Stomach (tissue), 9 donors: Measurements from ENCODE around the gene ERC2. TPM values are rescaled to one million over a fixed set of nuclear protein-coding genes. Genes with fewer than 3 reads are reported as not detected.

Experiments
- DNase-seq, 2 donors: peaks; one replicate each; pipeline versions ENCODE4 v3.0.0 to v3.0.0-alpha.2; 2013 to 2019
- H3K27ac ChIP-seq, 5 donors: fragments of 200-600 bp in 4 of 5; sonication (generic) in 4 of 5; one replicate each; pipeline ENCODE4 v1.5.1; 2013 to 2019; ENCODE audit warnings: mild to moderate bottlenecking in 1 of 5, moderate library complexity in 1 of 5
- H3K27me3 ChIP-seq, 3 donors: fragments of 200-600 bp; sonication (generic); one replicate each; pipeline ENCODE4 v1.5.1; 2017 to 2019; ENCODE audit warnings: mixed run types in 1 of 3
- H3K36me3 ChIP-seq, 4 donors: fragments of 200-600 bp; sonication (generic); 1 replicate in 3 of 4; 2 replicates in 1 of 4; pipeline ENCODE4 v1.5.1; 2016 to 2019
- H3K4me1 ChIP-seq, 4 donors: fragments of 200-600 bp; sonication (generic); one replicate each; pipeline ENCODE4 v1.5.1; 2016 to 2019
- H3K4me3 ChIP-seq, 4 donors: fragments of 200-600 bp; sonication (generic) in 3 of 4; one replicate each; pipeline ENCODE4 v1.5.1; 2016 to 2019; ENCODE audit warnings: mild to moderate bottlenecking in 1 of 4
- H3K9me3 ChIP-seq, 4 donors: fragments of 200-600 bp; sonication (generic); one replicate each; pipeline ENCODE4 v1.5.1; 2016 to 2019
- EP300 ChIP-seq: sonication (generic); formaldehyde crosslinking; IDR thresholded peaks from one replicate; pipeline ENCODE4 v1.6.1; 2017; ENCODE audit warnings: antibody characterized with exemption
- POLR2A ChIP-seq, 4 donors: fragments of 450-650 bp; IDR thresholded peaks; one replicate each; pipeline ENCODE4 v1.6.1; 2016; ENCODE audit warnings: antibody characterized with exemption in 4 of 4, control low read depth in 2 of 4, mild to moderate bottlenecking in 1 of 4, moderate library complexity in 1 of 4
- POLR2AphosphoS5 ChIP-seq, 3 donors: sonication (generic); formaldehyde crosslinking; IDR thresholded peaks; one replicate each; pipeline ENCODE4 v1.6.1; 2016; ENCODE audit warnings: antibody characterized with exemption in 3 of 3
- WGBS, 5 donors: extraction: QIAGEN DNeasy Blood & Tissue Kit in 3 of 5; methylation state at CpG; one replicate each; pipeline versions ENCODE4 v1.1.5 to v1.1.7; 2013 to 2018; 5-methylcytosine and 5-hydroxymethylcytosine counted together
- intact Hi-C: fragments of 100-400 bp; cut with DNase I; formaldehyde crosslinking; loops from one replicate; pipeline ENCODE4 v1.15.1; 2023; ENCODE audit warnings: low total_unique reads
- polyA plus RNA-seq, 3 donors: library from polyadenylated mRNA; stranded (reverse); fragments of 200-250 nt; gene quantifications; one replicate each; pipeline ENCODE4 v1.2.3, GENCODE V29; 2013
- total RNA-seq, 5 donors: library from RNA; depleted of rRNA; stranded (reverse); fragments of >200 nt; gene quantifications; one replicate each; pipeline versions ENCODE4 v1.1.0 to v1.2.3, GENCODE V29; 2014 to 2016
- TF ChIP-seq, protein P1 (sequence below), 7 experiments: fragments of 450-650 bp in 4 of 7; fragments of 200-600 bp in 3 of 7; sonication (generic) in 3 of 7; IDR thresholded peaks; one replicate each; pipeline ENCODE4 v1.5.1; 2016 to 2019; ENCODE audit warnings: antibody characterized with exemption in 7 of 7, control low read depth in 2 of 7, mild to moderate bottlenecking in 1 of 7
- donor health status: healthy with polysubstance abuse.
- donor health status: Bipolar disorder and iron deficiency.
- donor health status: healthy.

Gene ERC2
- total and polyA plus RNA-seq, 8 donors = 0.43 to 3.1 (median 1.3) TPM; not detected in 2

DNA sequence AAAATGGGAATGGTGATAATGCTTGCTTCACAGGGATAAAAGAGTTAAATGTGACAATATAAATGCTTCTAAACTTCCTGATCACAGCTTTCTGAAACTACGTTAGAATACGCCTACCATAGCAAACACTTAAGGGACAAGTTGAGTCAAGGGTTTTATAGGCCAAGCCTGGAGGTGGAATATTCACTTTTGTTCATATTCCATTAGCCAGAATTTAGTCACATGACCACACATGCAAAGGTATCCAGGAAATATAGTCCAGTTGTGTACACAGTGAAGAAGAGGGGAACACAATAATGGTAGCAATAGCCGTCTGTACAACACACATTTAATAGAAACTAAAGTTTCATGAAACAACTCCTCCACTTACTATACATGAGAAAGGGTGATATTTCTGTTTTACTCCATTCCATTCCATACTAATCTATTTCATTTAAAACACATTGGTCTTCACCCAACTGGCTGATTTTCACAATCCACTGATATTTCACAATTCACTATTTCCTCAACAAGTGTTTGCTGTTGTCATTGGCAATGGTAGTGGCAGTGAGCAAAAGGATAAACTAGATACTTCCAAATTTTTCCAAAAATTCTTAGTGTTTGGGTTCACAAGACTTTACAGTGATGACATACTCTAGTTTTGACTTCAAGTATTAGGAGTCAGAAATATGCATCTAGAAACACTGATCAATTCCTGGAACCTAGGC lies 270.9 kb downstream of the ERC2 start:
- no peak for DNase-seq
- intact Hi-C loops = no loop called here
- TF ChIP-seq, protein P1, sequence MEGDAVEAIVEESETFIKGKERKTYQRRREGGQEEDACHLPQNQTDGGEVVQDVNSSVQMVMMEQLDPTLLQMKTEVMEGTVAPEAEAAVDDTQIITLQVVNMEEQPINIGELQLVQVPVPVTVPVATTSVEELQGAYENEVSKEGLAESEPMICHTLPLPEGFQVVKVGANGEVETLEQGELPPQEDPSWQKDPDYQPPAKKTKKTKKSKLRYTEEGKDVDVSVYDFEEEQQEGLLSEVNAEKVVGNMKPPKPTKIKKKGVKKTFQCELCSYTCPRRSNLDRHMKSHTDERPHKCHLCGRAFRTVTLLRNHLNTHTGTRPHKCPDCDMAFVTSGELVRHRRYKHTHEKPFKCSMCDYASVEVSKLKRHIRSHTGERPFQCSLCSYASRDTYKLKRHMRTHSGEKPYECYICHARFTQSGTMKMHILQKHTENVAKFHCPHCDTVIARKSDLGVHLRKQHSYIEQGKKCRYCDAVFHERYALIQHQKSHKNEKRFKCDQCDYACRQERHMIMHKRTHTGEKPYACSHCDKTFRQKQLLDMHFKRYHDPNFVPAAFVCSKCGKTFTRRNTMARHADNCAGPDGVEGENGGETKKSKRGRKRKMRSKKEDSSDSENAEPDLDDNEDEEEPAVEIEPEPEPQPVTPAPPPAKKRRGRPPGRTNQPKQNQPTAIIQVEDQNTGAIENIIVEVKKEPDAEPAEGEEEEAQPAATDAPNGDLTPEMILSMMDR (IDR thresholded peaks at IDR 0.05) = no peak
- TF ChIP-seq EP300 (no peak), POLR2AphosphoS5 (IDR thresholded peaks at IDR 0.05) (no peak), POLR2A (IDR thresholded peaks at IDR 0.05) (no peak)

DNA sequence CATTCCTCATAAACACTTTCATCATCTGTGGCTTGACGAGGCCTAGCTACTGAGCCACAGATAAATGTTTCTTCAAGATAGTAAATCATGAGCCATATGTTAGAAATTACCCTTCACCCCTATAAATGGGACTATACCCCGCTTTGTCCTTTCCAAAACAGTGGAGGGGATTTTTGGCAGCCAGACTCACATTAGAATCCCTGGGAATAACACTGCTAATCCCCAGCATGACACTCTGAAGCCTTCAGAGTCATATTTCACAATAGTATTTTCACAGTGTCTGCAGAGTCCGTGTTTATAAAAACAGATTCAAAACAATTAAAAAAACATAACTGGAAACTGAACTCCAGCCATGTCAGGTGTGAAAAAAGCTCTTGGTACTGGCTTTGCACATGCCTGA lies 271.6 kb downstream of the ERC2 start:
- H3K4me3 ChIP-seq = no peak overlapping the region
- no peaks in the 10 kb centered on the region for H3K27me3 ChIP-seq
- no peaks in the 10 kb centered on the region for H3K36me3 ChIP-seq
- TF ChIP-seq EP300 (no peak), POLR2A (IDR thresholded peaks at IDR 0.05) (no peak), POLR2AphosphoS5 (IDR thresholded peaks at IDR 0.05) (no peak)
- TF ChIP-seq, protein P1 (IDR thresholded peaks at IDR 0.05) = no peak
- peak in 1 of 2 donors; percentile 10 for DNase-seq
- 60 to 76% (median 63%) methylated on average over 3 of the region's 3 CpGs for WGBS, 5 donors
- no peak overlapping the region for H3K27ac ChIP-seq
- H3K9me3 ChIP-seq = no peaks in the 10 kb centered on the region
- intact Hi-C loops = no loop called here
- H3K4me1 ChIP-seq = no peaks in the 10 kb centered on the region

More for the DNA sequence above, 270.9 kb downstream of the ERC2 start:
- no peaks in the 10 kb centered on the region for H3K27me3 ChIP-seq
- H3K4me1 ChIP-seq = no peaks in the 10 kb centered on the region
- H3K4me3 ChIP-seq = no peak overlapping the region
- H3K27ac ChIP-seq = no peak overlapping the region
- WGBS, 5 donors = 54 to 74% (median 72%) methylated on average over 3 of the region's 3 CpGs
- H3K9me3 ChIP-seq = no peaks in the 10 kb centered on the region
- H3K36me3 ChIP-seq = no peaks in the 10 kb centered on the region

DNA sequence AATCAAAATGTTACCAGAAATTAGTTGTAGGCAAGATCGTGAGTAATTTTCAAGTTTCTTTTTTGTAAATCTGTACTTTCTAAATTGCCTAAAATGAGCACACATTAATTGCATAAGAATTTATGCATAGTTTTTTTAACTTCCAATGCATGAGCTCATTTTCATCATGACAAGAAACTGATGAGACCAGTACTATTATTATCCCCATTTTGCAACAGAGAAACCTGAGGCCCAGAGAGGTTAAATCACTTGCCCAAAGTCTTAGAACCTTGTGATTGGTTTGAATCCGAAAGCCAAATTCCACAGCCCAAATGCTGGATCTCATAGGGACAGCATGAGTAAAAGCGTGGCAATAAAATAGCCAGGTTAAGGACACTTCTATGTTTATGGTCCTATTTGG lies 274.7 kb downstream of the ERC2 start:
- intact Hi-C loops = no loop called here
- no peak for DNase-seq
- TF ChIP-seq POLR2AphosphoS5 (IDR thresholded peaks at IDR 0.05) (no peak), EP300 (no peak), POLR2A (IDR thresholded peaks at IDR 0.05) (no peak)
- TF ChIP-seq, protein P1 (IDR thresholded peaks at IDR 0.05) = no peak
- Histone ChIP-seq H3K27me3 (no peaks in the 10 kb centered on the region), H3K4me1 (no peaks in the 10 kb centered on the region), H3K27ac (no peak overlapping the region), H3K4me3 (no peak overlapping the region), H3K9me3 (no peaks in the 10 kb centered on the region), H3K36me3 (no peaks in the 10 kb centered on the region)
- 77 to 95% (median 90%) methylated on average over 3 of the region's 3 CpGs for WGBS, 5 donors

DNA sequence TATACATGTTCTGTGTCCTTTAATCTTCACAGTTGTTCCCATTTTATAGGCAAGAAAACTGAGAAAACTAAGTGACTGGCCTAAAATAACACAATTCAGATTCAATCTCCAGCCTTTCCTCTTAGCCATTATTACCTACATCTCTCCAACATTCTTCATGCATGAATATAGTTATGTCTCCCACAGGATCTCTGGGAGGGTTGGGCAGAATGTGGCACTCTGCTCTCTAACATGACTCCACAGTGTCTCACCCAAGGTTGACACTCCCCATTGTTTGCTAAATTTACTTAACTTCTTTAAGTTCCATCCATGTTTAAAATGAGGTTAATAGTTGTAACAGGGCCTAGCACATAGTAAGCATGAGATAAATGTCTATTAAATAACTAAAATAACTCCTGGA lies 276.3 kb downstream of the ERC2 start:
- no peaks in the 10 kb centered on the region for H3K27me3 ChIP-seq
- no peak overlapping the region for H3K27ac ChIP-seq
- no peak overlapping the region for H3K4me3 ChIP-seq
- H3K9me3 ChIP-seq = no peaks in the 10 kb centered on the region
- intact Hi-C loops = no loop called here
- no peak for TF ChIP-seq POLR2A (IDR thresholded peaks at IDR 0.05)
- no peak for TF ChIP-seq POLR2AphosphoS5 (IDR thresholded peaks at IDR 0.05)
- TF ChIP-seq, protein P1 (IDR thresholded peaks at IDR 0.05) = no peak
- no peak for TF ChIP-seq EP300
- no peaks in the 10 kb centered on the region for H3K4me1 ChIP-seq
- no peak for DNase-seq
- no peaks in the 10 kb centered on the region for H3K36me3 ChIP-seq
